Measurements from ENCODE around the gene TNFSF10. TPM values are rescaled to one million over a fixed set of nuclear protein-coding genes. Genes with fewer than 3 reads are reported as not detected.

Gene TNFSF10
- total RNA-seq, 1 experiment from 2014 or later, result 0.22 TPM

DNA sequence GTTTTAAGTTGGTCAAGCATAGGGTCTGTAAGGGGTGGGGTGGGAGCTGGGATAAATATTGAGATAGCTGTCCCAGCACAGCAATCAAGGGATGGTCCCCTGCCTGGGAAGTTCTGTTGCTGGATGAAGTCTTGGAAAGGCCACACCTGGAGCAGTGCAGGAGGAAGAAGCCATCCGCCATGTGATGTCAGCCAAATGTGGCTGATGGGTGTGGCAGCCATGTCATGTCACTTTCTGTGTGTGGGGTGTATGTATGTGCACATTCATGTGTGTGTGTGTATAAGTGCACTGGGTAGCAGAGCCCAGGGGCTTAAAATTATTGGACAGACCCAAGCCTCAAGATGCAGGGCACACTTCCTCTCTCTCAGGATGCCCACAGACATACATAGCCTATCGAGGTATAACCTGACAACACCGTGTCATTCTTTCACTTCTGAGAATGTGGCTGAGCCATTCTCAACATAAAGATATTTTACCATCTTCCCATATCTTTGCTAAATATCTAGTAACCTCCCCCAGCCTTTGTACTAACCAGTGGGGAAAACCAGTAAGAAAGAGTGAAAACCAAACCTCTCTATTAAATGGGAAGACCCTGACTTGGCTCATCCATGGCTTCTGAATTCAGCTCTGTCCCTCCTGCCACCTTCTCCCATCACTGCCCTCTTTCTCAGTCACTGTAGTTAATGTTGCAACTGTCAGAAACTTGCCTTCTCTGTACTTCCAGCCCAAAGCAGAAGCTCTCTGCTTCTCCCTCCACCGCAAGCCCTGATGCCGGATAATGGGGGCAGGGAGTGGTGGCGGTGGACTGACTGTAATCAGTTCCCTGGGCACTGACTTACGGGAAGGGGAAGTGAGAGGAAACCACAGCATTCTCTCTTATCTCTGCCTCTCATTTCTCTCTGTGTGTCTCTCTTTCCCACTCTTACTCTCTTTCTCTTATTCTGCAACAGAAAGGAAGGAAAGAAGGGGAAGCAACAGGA lies 11.2 kb downstream of the TNFSF10 start:
- Mint-ChIP-seq H3K4me3 (no peak overlapping the region), H3K9me3 (peaks cover 10% of the 10 kb centered on the region), H3K27ac (no peak overlapping the region), H3K36me3 (no peaks in the 10 kb centered on the region), H3K4me1 (peaks cover 10% of the 10 kb centered on the region; the same call in 1 of the 2 replicates), H3K27me3 (ENCODE audit: low read depth) (no peaks in the 10 kb centered on the region)
- TF ChIP-seq IRF2 (CRISPR knock-in tag; IDR thresholded peaks at IDR 0.05; ENCODE audit: borderline replicate concordance, low read depth), result no peak
- TF ChIP-seq MXD4 (CRISPR knock-in tag; IDR thresholded peaks at IDR 0.05; ENCODE audit: borderline replicate concordance), result no peak
- TF ChIP-seq, protein P1, sequence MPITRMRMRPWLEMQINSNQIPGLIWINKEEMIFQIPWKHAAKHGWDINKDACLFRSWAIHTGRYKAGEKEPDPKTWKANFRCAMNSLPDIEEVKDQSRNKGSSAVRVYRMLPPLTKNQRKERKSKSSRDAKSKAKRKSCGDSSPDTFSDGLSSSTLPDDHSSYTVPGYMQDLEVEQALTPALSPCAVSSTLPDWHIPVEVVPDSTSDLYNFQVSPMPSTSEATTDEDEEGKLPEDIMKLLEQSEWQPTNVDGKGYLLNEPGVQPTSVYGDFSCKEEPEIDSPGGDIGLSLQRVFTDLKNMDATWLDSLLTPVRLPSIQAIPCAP (CRISPR knock-in tag; IDR thresholded peaks at IDR 0.05), result no peak
- TF ChIP-seq SMAD3 (CRISPR knock-in tag; IDR thresholded peaks at IDR 0.05; ENCODE audit: borderline replicate concordance), result no peak
- TF ChIP-seq, protein P2, sequence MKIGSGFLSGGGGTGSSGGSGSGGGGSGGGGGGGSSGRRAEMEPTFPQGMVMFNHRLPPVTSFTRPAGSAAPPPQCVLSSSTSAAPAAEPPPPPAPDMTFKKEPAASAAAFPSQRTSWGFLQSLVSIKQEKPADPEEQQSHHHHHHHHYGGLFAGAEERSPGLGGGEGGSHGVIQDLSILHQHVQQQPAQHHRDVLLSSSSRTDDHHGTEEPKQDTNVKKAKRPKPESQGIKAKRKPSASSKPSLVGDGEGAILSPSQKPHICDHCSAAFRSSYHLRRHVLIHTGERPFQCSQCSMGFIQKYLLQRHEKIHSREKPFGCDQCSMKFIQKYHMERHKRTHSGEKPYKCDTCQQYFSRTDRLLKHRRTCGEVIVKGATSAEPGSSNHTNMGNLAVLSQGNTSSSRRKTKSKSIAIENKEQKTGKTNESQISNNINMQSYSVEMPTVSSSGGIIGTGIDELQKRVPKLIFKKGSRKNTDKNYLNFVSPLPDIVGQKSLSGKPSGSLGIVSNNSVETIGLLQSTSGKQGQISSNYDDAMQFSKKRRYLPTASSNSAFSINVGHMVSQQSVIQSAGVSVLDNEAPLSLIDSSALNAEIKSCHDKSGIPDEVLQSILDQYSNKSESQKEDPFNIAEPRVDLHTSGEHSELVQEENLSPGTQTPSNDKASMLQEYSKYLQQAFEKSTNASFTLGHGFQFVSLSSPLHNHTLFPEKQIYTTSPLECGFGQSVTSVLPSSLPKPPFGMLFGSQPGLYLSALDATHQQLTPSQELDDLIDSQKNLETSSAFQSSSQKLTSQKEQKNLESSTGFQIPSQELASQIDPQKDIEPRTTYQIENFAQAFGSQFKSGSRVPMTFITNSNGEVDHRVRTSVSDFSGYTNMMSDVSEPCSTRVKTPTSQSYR (CRISPR knock-in tag; IDR thresholded peaks at IDR 0.05), result no peak
- no peak for TF ChIP-seq CREM (CRISPR knock-in tag; IDR thresholded peaks at IDR 0.05)
- TF ChIP-seq SMAD4 (CRISPR knock-in tag; IDR thresholded peaks at IDR 0.05), result no peak
- TF ChIP-seq, protein P3, sequence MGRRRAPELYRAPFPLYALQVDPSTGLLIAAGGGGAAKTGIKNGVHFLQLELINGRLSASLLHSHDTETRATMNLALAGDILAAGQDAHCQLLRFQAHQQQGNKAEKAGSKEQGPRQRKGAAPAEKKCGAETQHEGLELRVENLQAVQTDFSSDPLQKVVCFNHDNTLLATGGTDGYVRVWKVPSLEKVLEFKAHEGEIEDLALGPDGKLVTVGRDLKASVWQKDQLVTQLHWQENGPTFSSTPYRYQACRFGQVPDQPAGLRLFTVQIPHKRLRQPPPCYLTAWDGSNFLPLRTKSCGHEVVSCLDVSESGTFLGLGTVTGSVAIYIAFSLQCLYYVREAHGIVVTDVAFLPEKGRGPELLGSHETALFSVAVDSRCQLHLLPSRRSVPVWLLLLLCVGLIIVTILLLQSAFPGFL (CRISPR knock-in tag; IDR thresholded peaks at IDR 0.05; ENCODE audit: borderline replicate concordance), result no peak
- no peak for TF ChIP-seq JUN (CRISPR knock-in tag; IDR thresholded peaks at IDR 0.05)
- TF ChIP-seq, protein P4, sequence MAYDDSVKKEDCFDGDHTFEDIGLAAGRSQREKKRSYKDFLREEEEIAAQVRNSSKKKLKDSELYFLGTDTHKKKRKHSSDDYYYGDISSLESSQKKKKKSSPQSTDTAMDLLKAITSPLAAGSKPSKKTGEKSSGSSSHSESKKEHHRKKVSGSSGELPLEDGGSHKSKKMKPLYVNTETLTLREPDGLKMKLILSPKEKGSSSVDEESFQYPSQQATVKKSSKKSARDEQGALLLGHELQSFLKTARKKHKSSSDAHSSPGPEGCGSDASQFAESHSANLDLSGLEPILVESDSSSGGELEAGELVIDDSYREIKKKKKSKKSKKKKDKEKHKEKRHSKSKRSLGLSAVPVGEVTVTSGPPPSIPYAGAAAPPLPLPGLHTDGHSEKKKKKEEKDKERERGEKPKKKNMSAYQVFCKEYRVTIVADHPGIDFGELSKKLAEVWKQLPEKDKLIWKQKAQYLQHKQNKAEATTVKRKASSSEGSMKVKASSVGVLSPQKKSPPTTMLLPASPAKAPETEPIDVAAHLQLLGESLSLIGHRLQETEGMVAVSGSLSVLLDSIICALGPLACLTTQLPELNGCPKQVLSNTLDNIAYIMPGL (CRISPR knock-in tag; IDR thresholded peaks at IDR 0.05), result no peak
- TF ChIP-seq CREB1 (CRISPR knock-in tag; IDR thresholded peaks at IDR 0.05), result no peak
- no peak for TF ChIP-seq EMX1 (CRISPR knock-in tag; IDR thresholded peaks at IDR 0.05)
- TF ChIP-seq, protein P5, sequence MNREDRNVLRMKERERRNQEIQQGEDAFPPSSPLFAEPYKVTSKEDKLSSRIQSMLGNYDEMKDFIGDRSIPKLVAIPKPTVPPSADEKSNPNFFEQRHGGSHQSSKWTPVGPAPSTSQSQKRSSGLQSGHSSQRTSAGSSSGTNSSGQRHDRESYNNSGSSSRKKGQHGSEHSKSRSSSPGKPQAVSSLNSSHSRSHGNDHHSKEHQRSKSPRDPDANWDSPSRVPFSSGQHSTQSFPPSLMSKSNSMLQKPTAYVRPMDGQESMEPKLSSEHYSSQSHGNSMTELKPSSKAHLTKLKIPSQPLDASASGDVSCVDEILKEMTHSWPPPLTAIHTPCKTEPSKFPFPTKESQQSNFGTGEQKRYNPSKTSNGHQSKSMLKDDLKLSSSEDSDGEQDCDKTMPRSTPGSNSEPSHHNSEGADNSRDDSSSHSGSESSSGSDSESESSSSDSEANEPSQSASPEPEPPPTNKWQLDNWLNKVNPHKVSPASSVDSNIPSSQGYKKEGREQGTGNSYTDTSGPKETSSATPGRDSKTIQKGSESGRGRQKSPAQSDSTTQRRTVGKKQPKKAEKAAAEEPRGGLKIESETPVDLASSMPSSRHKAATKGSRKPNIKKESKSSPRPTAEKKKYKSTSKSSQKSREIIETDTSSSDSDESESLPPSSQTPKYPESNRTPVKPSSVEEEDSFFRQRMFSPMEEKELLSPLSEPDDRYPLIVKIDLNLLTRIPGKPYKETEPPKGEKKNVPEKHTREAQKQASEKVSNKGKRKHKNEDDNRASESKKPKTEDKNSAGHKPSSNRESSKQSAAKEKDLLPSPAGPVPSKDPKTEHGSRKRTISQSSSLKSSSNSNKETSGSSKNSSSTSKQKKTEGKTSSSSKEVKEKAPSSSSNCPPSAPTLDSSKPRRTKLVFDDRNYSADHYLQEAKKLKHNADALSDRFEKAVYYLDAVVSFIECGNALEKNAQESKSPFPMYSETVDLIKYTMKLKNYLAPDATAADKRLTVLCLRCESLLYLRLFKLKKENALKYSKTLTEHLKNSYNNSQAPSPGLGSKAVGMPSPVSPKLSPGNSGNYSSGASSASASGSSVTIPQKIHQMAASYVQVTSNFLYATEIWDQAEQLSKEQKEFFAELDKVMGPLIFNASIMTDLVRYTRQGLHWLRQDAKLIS (CRISPR knock-in tag; IDR thresholded peaks at IDR 0.05; ENCODE audit: borderline replicate concordance), result no peak
- TF ChIP-seq, protein P6, sequence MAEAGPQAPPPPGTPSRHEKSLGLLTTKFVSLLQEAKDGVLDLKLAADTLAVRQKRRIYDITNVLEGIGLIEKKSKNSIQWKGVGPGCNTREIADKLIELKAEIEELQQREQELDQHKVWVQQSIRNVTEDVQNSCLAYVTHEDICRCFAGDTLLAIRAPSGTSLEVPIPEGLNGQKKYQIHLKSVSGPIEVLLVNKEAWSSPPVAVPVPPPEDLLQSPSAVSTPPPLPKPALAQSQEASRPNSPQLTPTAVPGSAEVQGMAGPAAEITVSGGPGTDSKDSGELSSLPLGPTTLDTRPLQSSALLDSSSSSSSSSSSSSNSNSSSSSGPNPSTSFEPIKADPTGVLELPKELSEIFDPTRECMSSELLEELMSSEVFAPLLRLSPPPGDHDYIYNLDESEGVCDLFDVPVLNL (CRISPR knock-in tag; IDR thresholded peaks at IDR 0.05; ENCODE audit: borderline replicate concordance, low read depth), result no peak
- no peak for TF ChIP-seq ZNF416 (CRISPR knock-in tag; IDR thresholded peaks at IDR 0.05)
- TF ChIP-seq TEAD1 (CRISPR knock-in tag; IDR thresholded peaks at IDR 0.05), result no peak
- TF ChIP-seq RORB (CRISPR knock-in tag; IDR thresholded peaks at IDR 0.05), result no peak
- no peak for TF ChIP-seq RELA (CRISPR knock-in tag; IDR thresholded peaks at IDR 0.05; ENCODE audit: borderline replicate concordance)
- TF ChIP-seq, protein P7, sequence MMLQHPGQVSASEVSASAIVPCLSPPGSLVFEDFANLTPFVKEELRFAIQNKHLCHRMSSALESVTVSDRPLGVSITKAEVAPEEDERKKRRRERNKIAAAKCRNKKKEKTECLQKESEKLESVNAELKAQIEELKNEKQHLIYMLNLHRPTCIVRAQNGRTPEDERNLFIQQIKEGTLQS (CRISPR knock-in tag; conservative IDR thresholded peaks at IDR 0.05), result no peak
- DNase-seq (ENCODE audit: low spot score), result no peak
- ChIA-PET CTCF (no interaction called here), POLR2A (no interaction called here)
- no peak for ATAC-seq

All from WTC11 (cell line).